HepG2 (cell line): Measurements from ENCODE around the gene RASGRP2. TPM values are rescaled to one million over a fixed set of nuclear protein-coding genes. Genes with fewer than 3 reads are reported as not detected.

Source experiments
- ATAC-seq: fragments of 200-7000 bp; cut with Tn5 transposase; 3 replicates; pipeline ENCODE4 v1.9.1; 2020; ENCODE audit warnings: mild to moderate bottlenecking, moderate library complexity
- BruUV-seq: library from RNA; stranded (reverse); fragments of 400-500 nt; replicated peaks from 2 replicates; lab custom pipeline; 2021; lab: Mats Ljungman, UMichigan
- CTCF ChIA-PET: fragments of 300-600 bp; formaldehyde crosslinking; extraction: SDS; loops from one replicate; lab custom pipeline; 2021; ENCODE audit warnings: low total read pairs, inconsistent platforms, low intra/inter-chr PET ratio; lab: Yijun Ruan, JAX
- POLR2A ChIA-PET: fragments of 350-600 bp; sonication (Branson Sonifier 250); formaldehyde crosslinking; loops from one replicate; lab custom pipeline; 2020; ENCODE audit warnings: antibody characterized with exemption, inconsistent platforms; lab: Yijun Ruan, JAX
- DNase-seq: peaks from one replicate; pipeline ENCODE4 v3.0.0-alpha.2; 2015; ENCODE audit warnings: low spot score
- FAIRE-seq: peaks from 3 replicates; lab custom pipeline; 2011; peaks lifted over from hg19 to GRCh38; lab: Jason Lieb, UNC
- H2AFZ ChIP-seq: one replicate; pipeline ENCODE4 v1.6.1; 2011; ENCODE audit warnings: low read length, inconsistent platforms
- H3K27ac ChIP-seq: fragments of 300-600 bp; 3 replicates; pipeline ENCODE4 v1.8.0; 2011; ENCODE audit warnings: mixed run types, mild to moderate bottlenecking, mixed read lengths, low read length, inconsistent platforms; ENCODE audit not compliant: insufficient read depth; ENCODE audit errors: extremely low read length
- H3K27me3 ChIP-seq, 2 experiments: fragments of 200-600 bp in 1 of 2; 2 replicates in 1 of 2; 3 replicates in 1 of 2; pipeline versions ENCODE4 v1.6.0 to v1.8.0; 2011; ENCODE audit warnings: low read length in 2 of 2, mild to moderate bottlenecking in 2 of 2, moderate library complexity in 2 of 2, inconsistent platforms in 1 of 2; ENCODE audit not compliant: insufficient read depth in 2 of 2, control insufficient read depth in 1 of 2
- H3K36me3 ChIP-seq, 2 experiments: fragments of 200-600 bp in 1 of 2; replicated peaks in 1 of 2; 2 replicates in 1 of 2; 3 replicates in 1 of 2; pipeline versions ENCODE4 v1.5.1 to v1.8.0; 2011; ENCODE audit warnings: low read length in 2 of 2, inconsistent platforms in 1 of 2; ENCODE audit not compliant: insufficient read depth in 2 of 2, control insufficient read depth in 1 of 2
- H3K4me1 ChIP-seq: 2 replicates; pipeline ENCODE4 v1.5.1; 2012; ENCODE audit warnings: low read length, inconsistent platforms; ENCODE audit not compliant: insufficient read depth
- H3K4me2 ChIP-seq: 2 replicates; pipeline ENCODE4 v1.6.0; 2011; ENCODE audit warnings: low read depth, low read length, inconsistent platforms
- H3K4me3 ChIP-seq, 3 experiments: fragments of 200-600 bp in 1 of 3; sonication (generic), shearing (Covaris generic) in 1 of 3; replicated peaks in 1 of 3; 2 replicates each; pipeline ENCODE4 v1.5.1; 2011 to 2016; ENCODE audit warnings: low read length in 3 of 3, inconsistent platforms in 2 of 3, low read depth in 2 of 3, mild to moderate bottlenecking in 2 of 3, control low read depth in 1 of 3, mixed read lengths in 1 of 3; ENCODE audit not compliant: insufficient read depth in 1 of 3
- H3K79me2 ChIP-seq: one replicate; pipeline ENCODE4 v1.6.1; 2011; ENCODE audit warnings: low read length, inconsistent platforms; ENCODE audit not compliant: insufficient read depth
- H3K9ac ChIP-seq: 2 replicates; pipeline ENCODE4 v1.6.0; 2011; ENCODE audit warnings: mild to moderate bottlenecking, low read depth, low read length, inconsistent platforms; ENCODE audit not compliant: insufficient read depth
- H3K9me3 ChIP-seq: 2 replicates; pipeline ENCODE4 v1.5.1; 2012; ENCODE audit warnings: mild to moderate bottlenecking, low read length
- H4K20me1 ChIP-seq: 2 replicates; pipeline ENCODE4 v1.6.0; 2011; ENCODE audit warnings: inconsistent platforms, mild to moderate bottlenecking, low read length, moderate library complexity; ENCODE audit not compliant: insufficient read depth
- AGO2 ChIP-seq: fragments of 200-400 bp; formaldehyde crosslinking; optimal IDR thresholded peaks from 2 replicates; pipeline ENCODE3; 2017; ENCODE audit warnings: mild to moderate bottlenecking, low read depth, low read length, moderate library complexity
- CCDC6 ChIP-seq: sonication (generic); formaldehyde crosslinking; IDR thresholded peaks from 2 replicates; pipeline ENCODE4 v1.8.1; 2022; ENCODE audit warnings: mild to moderate bottlenecking, missing genetic modification reagents, moderate library complexity
- KAT7 ChIP-seq: IDR thresholded peaks from 2 replicates; pipeline ENCODE4 v1.6.1; 2018; ENCODE audit warnings: borderline replicate concordance, missing compliant biosample characterization
- MED13 ChIP-seq: sonication (generic); formaldehyde crosslinking; IDR thresholded peaks from 2 replicates; pipeline ENCODE4 v1.5.0; 2020; ENCODE audit warnings: missing genetic modification reagents
- PBX2 ChIP-seq: IDR thresholded peaks from 2 replicates; pipeline ENCODE4 v1.6.1; 2016; ENCODE audit warnings: control low read depth
- RAD21 ChIP-seq: fragments of 450-650 bp; formaldehyde crosslinking; IDR thresholded peaks from 2 replicates; pipeline ENCODE4 v1.5.0; 2020; ENCODE audit warnings: mild to moderate bottlenecking
- RBFOX2 ChIP-seq: fragments of 200-400 bp; formaldehyde crosslinking; IDR thresholded peaks from 2 replicates; pipeline ENCODE4 v1.6.1; 2017; ENCODE audit warnings: low read depth, mild to moderate bottlenecking, low read length
- RBM39 ChIP-seq: fragments of 200-400 bp; formaldehyde crosslinking; IDR thresholded peaks from one replicate; pipeline ENCODE4 v1.6.1; 2018; ENCODE audit warnings: antibody characterized with exemption, mild to moderate bottlenecking, low read depth, low read length; ENCODE audit not compliant: poor library complexity, severe bottlenecking
- SP1 ChIP-seq, 2 experiments: fragments of 450-650 bp in 1 of 2; sonication (generic) in 1 of 2; formaldehyde crosslinking in 1 of 2; IDR thresholded peaks; 2 replicates each; pipeline versions ENCODE4 v1.4.0 to v1.6.1; 2016 to 2020; ENCODE audit warnings: missing genetic modification reagents in 1 of 2
- TMF1 ChIP-seq: sonication (generic); formaldehyde crosslinking; IDR thresholded peaks from 2 replicates; pipeline ENCODE4 v1.8.1; 2022; ENCODE audit warnings: low read depth, missing genetic modification reagents
- ZBTB14 ChIP-seq: sonication (generic); formaldehyde crosslinking; IDR thresholded peaks from 2 replicates; pipeline ENCODE4 v1.4.0; 2020; ENCODE audit warnings: missing genetic modification reagents
- ZHX2 ChIP-seq, 2 experiments: sonication (generic) in 1 of 2; formaldehyde crosslinking in 1 of 2; IDR thresholded peaks; 2 replicates each; pipeline versions ENCODE4 v1.6.1 to v1.9.0; 2014 to 2022; ENCODE audit warnings: antibody characterized with exemption in 1 of 2, borderline replicate concordance in 1 of 2, inconsistent platforms in 1 of 2, low read depth in 1 of 2, missing genetic modification reagents in 1 of 2
- ZNF160 ChIP-seq: sonication (generic); formaldehyde crosslinking; IDR thresholded peaks from 2 replicates; pipeline ENCODE4 v1.8.0; 2022; ENCODE audit warnings: mild to moderate bottlenecking, inconsistent platforms, missing genetic modification reagents
- ZNF564 ChIP-seq: sonication (generic); formaldehyde crosslinking; IDR thresholded peaks from 2 replicates; pipeline ENCODE4 v1.8.1; 2023; ENCODE audit warnings: mild to moderate bottlenecking, missing genetic modification reagents
- ZSCAN21 ChIP-seq: sonication (generic); formaldehyde crosslinking; IDR thresholded peaks from 2 replicates; pipeline ENCODE4 v1.8.0; 2022; ENCODE audit warnings: mild to moderate bottlenecking, missing genetic modification reagents, moderate library complexity, borderline replicate concordance
- WGBS: methylation state at CpG from one replicate; pipeline ENCODE4 v1.1.6; 2017; ENCODE audit warnings: low lambda C conversion rate; 5-methylcytosine and 5-hydroxymethylcytosine counted together
- in situ Hi-C: cut with HindIII; loops from 2 replicates; pipeline ENCODE4 v1.10.0; 2017; ENCODE audit warnings: low pct_unique_long_range_greater_than_20kb; ENCODE audit not compliant: extremely low pct_ligation_motif_present
- intact Hi-C: fragments of 100-400 bp; cut with micrococcal nuclease; formaldehyde crosslinking; loops from one replicate; pipeline ENCODE4 v1.10.0; 2022; ENCODE audit not compliant: unreplicated experiment
- polyA plus RNA-seq, 8 experiments: library from polyadenylated mRNA; depleted of rRNA in 3 of 8; stranded (reverse) in 7 of 8; unstranded in 1 of 8; fragments of >200 nt; fragmentation: Illumina TruSeq in 4 of 8; extraction: Trizol in 4 of 8; gene quantifications; 2 replicates each; pipeline versions ENCODE4 v1.2.1 to v1.2.3, GENCODE V29; 2011 to 2016; ENCODE audit warnings: low read depth in 4 of 8, missing spikeins in 1 of 8, mixed read lengths in 1 of 8; ENCODE audit not compliant: insufficient read depth in 1 of 8
- total RNA-seq, 5 experiments: library from RNA; depleted of rRNA; stranded (reverse); fragments of >200 nt; fragmentation: Illumina TruSeq; extraction: Trizol; gene quantifications; 2 replicates each; pipeline ENCODE4 v1.2.3, GENCODE V29; 2016; ENCODE audit warnings: low read depth in 1 of 5

RASGRP2 gene
- total and polyA plus RNA-seq, 2 of the 13 experiments (the other 11 are each of a cell fraction or from before 2014, with no cell fraction given): 0.61 TPM; not detected in 1

- POLR2A ChIA-PET: interaction anchor here (0.8 to 2.0 kb wide), 22 partner anchors 8 to 644 kb away, joined by 3 to 24 read pairs (median 6); partner anchors contain the start of genes FAU, MAP4K2, MEN1 and MRPL49
- intact Hi-C loops: loop anchor here (2.0 kb wide), 1 partner anchor 25 kb away; the partner anchor contains the start of gene MAP4K2
- H3K4me2 ChIP-seq: peak overlapping the region; percentile 50
- no peak for TF ChIP-seq ZHX2 (IDR thresholded peaks at IDR 0.05; ENCODE audit: low read depth)
- no peak for TF ChIP-seq ZHX2 (CRISPR knock-in tag; IDR thresholded peaks at IDR 0.05; ENCODE audit: borderline replicate concordance)
- TF ChIP-seq KAT7: 0 out of 2 replicates have a peak, but pooled peaks have one; percentile 28
- peak; percentile 84; the same call in 1 of the 2 replicates for TF ChIP-seq ZNF564 (CRISPR knock-in tag)
- TF ChIP-seq RAD21: peak; percentile 39; the same call in 1 of the 2 replicates
- TF ChIP-seq MED13 (CRISPR knock-in tag): 0 out of 2 replicates have a peak, but pooled peaks have one; percentile 23
- peak; percentile 92 for TF ChIP-seq RBFOX2
- peak; percentile 73; the same call in 1 of the 2 replicates for TF ChIP-seq ZBTB14 (CRISPR knock-in tag)
- TF ChIP-seq AGO2: peak; percentile 91
- peak; percentile 55 for TF ChIP-seq CCDC6
- TF ChIP-seq RBM39: peak; percentile 51
- 0 out of 2 replicates have a peak, but pooled peaks have one; percentile 30 for TF ChIP-seq TMF1 (CRISPR knock-in tag)
- 0 out of 2 replicates have a peak, but pooled peaks have one; percentile 42 for TF ChIP-seq ZNF160 (CRISPR knock-in tag)
- no peak for TF ChIP-seq SP1 (IDR thresholded peaks at IDR 0.05)
- TF ChIP-seq SP1 (CRISPR knock-in tag; IDR thresholded peaks at IDR 0.05): no peak
- no peak for TF ChIP-seq ZSCAN21 (CRISPR knock-in tag)
- TF ChIP-seq PBX2 (CRISPR knock-in tag): no peak
Observed at GRCh38 chr11:64778223-64778472, 34.2 kb upstream of the RASGRP2 start.

More at GRCh38 chr11:64778223-64778472, 34.2 kb upstream of the RASGRP2 start:
- DNase-seq: no peak
- ATAC-seq: no peak
- Histone ChIP-seq H3K27ac (peak overlapping the region; percentile 99), H3K9ac (peak overlapping the region; percentile 97), H3K9me3 (no peaks in the 10 kb centered on the region), H3K79me2 (peaks cover 42% of the 10 kb centered on the region), H3K27me3 (no peaks in the 10 kb centered on the region; a peak in 1 of 5 replicates), H4K20me1 (peaks cover 44% of the 10 kb centered on the region), H2AFZ (no peak overlapping the region), H3K4me3 (peak overlapping the region; percentile 78 to 94 (median 94); a peak in 5 of 6 replicates), H3K4me1 (peaks cover 44% of the 10 kb centered on the region), H3K36me3 (peaks cover 22 to 41% of the 10 kb centered on the region in 2 experiments)
- no TSS peak for BruUV-seq
- FAIRE-seq: no peak
- CTCF ChIA-PET: no interaction called here
- in situ Hi-C loops: no loop called here
- 1% methylated on average over 17 of the region's 28 CpGs for WGBS
